ENCODE data around the gene MARCO.
"Not testable (repeated sequence)": the region's sequence is repeated elsewhere in the genome, so short reads cannot be mapped to it uniquely, and the experiment has no call there.

MARCO gene

DNA sequence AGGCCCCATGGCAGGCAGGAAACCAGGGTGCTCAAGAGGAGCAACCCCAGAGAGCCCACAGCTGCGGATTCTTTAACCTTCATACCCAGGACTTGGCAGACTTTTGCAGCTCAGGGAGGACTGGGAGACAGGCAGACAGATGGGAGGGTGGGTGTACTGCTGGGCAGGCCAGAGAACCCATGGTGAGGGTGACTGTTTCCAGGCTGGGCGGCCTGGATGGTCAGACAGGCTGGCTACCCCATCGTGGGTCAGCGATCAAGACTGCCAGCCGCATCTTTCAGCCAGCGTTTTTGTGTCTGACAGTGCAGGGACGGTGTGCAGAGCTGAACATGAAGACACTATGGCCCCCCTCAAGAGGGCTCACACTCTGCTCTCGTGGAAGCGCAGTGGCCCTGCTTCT is 82.2 kb downstream of the MARCO start:
- Mint-ChIP-seq H3K9me3 (no peaks in the 10 kb centered on the region), H3K27me3 (peaks cover 13% of the 10 kb centered on the region), H3K27ac (no peak overlapping the region), H3K4me3 (no peak overlapping the region), H3K4me1 (no peaks in the 10 kb centered on the region)
- DNase-seq (no peak), ATAC-seq (no peak)

- ATAC-seq (no peak), DNase-seq (no peak)
- Mint-ChIP-seq H3K9me3 (no peaks in the 10 kb centered on the region), H3K27me3 (peaks cover 13% of the 10 kb centered on the region), H3K4me3 (no peak overlapping the region), H3K27ac (no peak overlapping the region), H3K4me1 (no peaks in the 10 kb centered on the region)
Observed at GRCh38 chr2:119024568-119024967, 82.6 kb downstream of the MARCO start.

GRCh38 chr2:119025013-119025412 is 83.0 kb downstream of the MARCO start:
- no peak for ATAC-seq
- H3K27ac Mint-ChIP-seq, result no peak overlapping the region
- no peaks in the 10 kb centered on the region for H3K4me1 Mint-ChIP-seq
- H3K4me3 Mint-ChIP-seq, result no peak overlapping the region
- H3K27me3 Mint-ChIP-seq, result peaks cover 13% of the 10 kb centered on the region
- H3K9me3 Mint-ChIP-seq, result no peaks in the 10 kb centered on the region
- DNase-seq, result no peak

GRCh38 chr2:119025762-119026351 is 83.9 kb downstream of the MARCO start:
- Mint-ChIP-seq H3K27me3 (peaks cover 21% of the 10 kb centered on the region), H3K9me3 (no peaks in the 10 kb centered on the region)
- ATAC-seq, result no peak

DNA sequence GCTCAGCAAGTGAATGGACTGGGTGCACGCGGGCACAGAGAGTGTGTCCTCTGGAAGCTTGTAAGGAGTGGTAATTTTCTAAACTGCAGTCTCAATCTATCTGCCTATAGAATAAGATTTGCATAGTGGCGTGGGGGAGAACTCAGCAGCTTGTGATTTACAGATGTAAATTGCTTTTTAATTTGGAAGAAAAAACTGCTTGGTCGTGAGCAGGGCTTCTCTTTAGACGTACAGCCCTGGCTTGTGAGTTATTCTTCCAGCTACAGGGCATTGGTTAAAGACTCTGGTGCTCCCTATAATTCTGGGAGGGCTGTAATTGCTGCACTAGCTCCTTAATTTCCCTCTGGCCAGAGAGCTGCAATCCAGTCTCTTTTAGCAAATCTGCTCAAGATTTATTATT is 84.9 kb downstream of the MARCO start:
- no peak for ATAC-seq
- Mint-ChIP-seq H3K9me3 (no peaks in the 10 kb centered on the region), H3K27ac (no peak overlapping the region), H3K27me3 (peaks cover 29% of the 10 kb centered on the region), H3K4me3 (no peak overlapping the region), H3K4me1 (no peaks in the 10 kb centered on the region)
- DNase-seq, result no peak

More at GRCh38 chr2:119025762-119026351, 83.9 kb downstream of the MARCO start:
- Mint-ChIP-seq H3K27ac (no peak overlapping the region), H3K4me3 (no peak overlapping the region), H3K4me1 (no peaks in the 10 kb centered on the region)
- no peak for DNase-seq

GRCh38 chr2:119028327-119029174 is 86.6 kb downstream of the MARCO start:
- Mint-ChIP-seq H3K27ac (peak overlapping the region in 1 of 2 donors; percentile 35), H3K4me3 (no peak overlapping the region), H3K9me3 (peaks cover 0 to 4% of the 10 kb centered on the region in 2 donors), H3K4me1 (no peaks in the 10 kb centered on the region), H3K27me3 (peaks cover 29% of the 10 kb centered on the region)
- ATAC-seq (no peak), DNase-seq (no peak)

DNA sequence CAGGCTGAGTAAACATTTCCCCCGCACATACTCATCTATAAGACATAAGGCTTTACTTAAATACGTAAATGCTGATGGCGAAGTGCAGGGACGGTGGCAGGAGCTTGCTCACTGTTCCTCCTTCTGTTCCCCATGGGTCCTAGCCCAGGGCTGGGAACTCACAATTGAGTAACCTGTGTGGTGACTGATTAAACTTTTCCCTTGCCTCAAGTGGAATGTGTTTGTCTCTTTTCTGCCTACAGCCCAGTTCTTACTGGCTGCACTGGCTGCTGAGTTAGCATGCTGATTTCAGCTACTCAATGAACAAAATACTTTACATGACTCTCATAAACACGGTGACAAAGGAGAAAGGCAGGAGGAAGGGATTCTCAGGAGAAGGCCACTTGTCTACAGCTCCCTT is 87.3 kb downstream of the MARCO start:
- peaks cover 0 to 8% of the 10 kb centered on the region in 2 donors for H3K9me3 Mint-ChIP-seq
- no peaks in the 10 kb centered on the region for H3K4me1 Mint-ChIP-seq
- peaks cover 29% of the 10 kb centered on the region for H3K27me3 Mint-ChIP-seq
- no peak overlapping the region for H3K27ac Mint-ChIP-seq
- H3K4me3 Mint-ChIP-seq, result no peak overlapping the region
- DNase-seq (no peak), ATAC-seq (no peak)

DNA sequence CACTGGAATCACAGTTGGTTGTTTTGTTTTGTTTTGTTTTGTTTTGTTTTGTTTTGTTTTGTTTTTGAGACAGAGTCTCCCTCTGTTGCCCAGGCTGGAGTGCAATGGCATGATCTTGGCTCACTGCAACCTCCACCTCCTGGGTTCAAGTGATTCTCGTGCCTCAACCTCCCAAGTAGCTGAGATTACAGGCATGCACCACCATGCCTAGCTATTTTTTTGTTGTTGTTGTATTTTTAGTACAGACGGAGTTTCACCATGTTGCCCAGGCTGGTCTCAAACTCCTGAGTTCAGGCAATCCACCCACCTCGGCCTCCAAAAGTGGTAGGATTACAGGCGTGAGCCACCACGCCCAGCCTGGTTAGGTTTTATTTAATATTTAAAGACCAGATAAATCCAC is 95.9 kb downstream of the MARCO start:
- DNase-seq, H3K4me1 Mint-ChIP-seq, H3K27me3 Mint-ChIP-seq, H3K27ac Mint-ChIP-seq, H3K4me3 Mint-ChIP-seq, ATAC-seq: not testable (repeated sequence)
- H3K9me3 Mint-ChIP-seq, result peaks cover 10 to 17% of the 10 kb centered on the region in 2 donors

GRCh38 chr2:119040730-119041129 is 98.7 kb downstream of the MARCO start:
- DNase-seq (no peak), ATAC-seq (no peak)
- peaks cover 0 to 2% of the 10 kb centered on the region in 2 donors for H3K9me3 Mint-ChIP-seq
- no peak overlapping the region for H3K27ac Mint-ChIP-seq
- peaks cover 1% of the 10 kb centered on the region for H3K27me3 Mint-ChIP-seq
- no peaks in the 10 kb centered on the region for H3K4me1 Mint-ChIP-seq
- no peak overlapping the region for H3K4me3 Mint-ChIP-seq

All from stimulated activated naive CD8-positive, alpha-beta T cell treated with anti-CD3 and anti-CD28 coated beads, Interleukin-15, amount 100 ng/mL, for 72 hours (primary cell).